Measurements from ENCODE around the gene S100A16. TPM values are rescaled to one million over a fixed set of nuclear protein-coding genes. Genes with fewer than 3 reads are reported as not detected.

S100A16 gene
- total and polyA plus RNA-seq, 9 of the 15 experiments (the other 6 are each of a cell fraction or from before 2014, with no cell fraction given) = 1.6 to 6.9 (median 4.3) TPM

GRCh38 chr1:153566414-153567371, 46.2 kb downstream of the S100A16 start (continued):
- no peak for TF ChIP-seq HMGXB4 (CRISPR knock-in tag; IDR thresholded peaks at IDR 0.05)
- no peak for TF ChIP-seq HNRNPLL (IDR thresholded peaks at IDR 0.05; ENCODE audit: low read depth, low read length, poor library complexity, severe bottlenecking)
- no peak for TF ChIP-seq ATF2 (CRISPR knock-in tag; IDR thresholded peaks at IDR 0.05)
- no peak for TF ChIP-seq ZNF124 (CRISPR knock-in tag; IDR thresholded peaks at IDR 0.05)
- peak; percentile 74; the same call in 1 of the 2 replicates for TF ChIP-seq BACH1 (tag; IDR thresholded peaks at IDR 0.05)
- 0 out of 2 replicates have a peak, but pooled peaks have one; percentile 24 for TF ChIP-seq ZNF134 (CRISPR knock-in tag; conservative IDR thresholded peaks at IDR 0.05)
- peak; percentile 63 for TF ChIP-seq MAX (CRISPR knock-in tag; IDR thresholded peaks at IDR 0.05)
- peak in 1 of 2 experiments; percentile 31; a peak in 1 of 3 replicates for TF ChIP-seq CBX3 (IDR thresholded peaks at IDR 0.05; ENCODE audit: borderline replicate concordance in 1 of 2, low read length in 2 of 2)
- TF ChIP-seq HNRNPUL1 (IDR thresholded peaks at IDR 0.05; ENCODE audit: low read length) = no peak
- no peak for TF ChIP-seq CHD4 (IDR thresholded peaks at IDR 0.05; ENCODE audit: insufficient read depth, insufficient replicate concordance, low read depth, low read length, poor library complexity, severe bottlenecking)
- no peak for TF ChIP-seq ZNF57 (CRISPR knock-in tag; IDR thresholded peaks at IDR 0.05)
- TF ChIP-seq ZFX (CRISPR knock-in tag; IDR thresholded peaks at IDR 0.05) = peak; percentile 66
- TF ChIP-seq HDAC3 (IDR thresholded peaks at IDR 0.05; ENCODE audit: borderline replicate concordance, partially characterized antibody) = peak; percentile 67
- no peak for TF ChIP-seq GTF3C2 (IDR thresholded peaks at IDR 0.05; ENCODE audit: borderline replicate concordance, extremely low read depth, insufficient read length)
- no peak for TF ChIP-seq NR2C1 (IDR thresholded peaks at IDR 0.05)
- peak; percentile 48; the same call in 1 of the 2 replicates for TF ChIP-seq NR2C1 (tag; IDR thresholded peaks at IDR 0.05)
- 0 out of 4 replicates have a peak, but pooled peaks of 1 of the 2 experiments have one; percentile 23 for TF ChIP-seq SRF (CRISPR knock-in tag; IDR thresholded peaks at IDR 0.05)
- TF ChIP-seq POU5F1 (IDR thresholded peaks at IDR 0.05; ENCODE audit: borderline replicate concordance, low read depth, low read length, partially characterized antibody) = no peak
- no peak for TF ChIP-seq ZNF224 (CRISPR knock-in tag; IDR thresholded peaks at IDR 0.05)

Data from K562 (cell line).